GM12891 (cell line): ENCODE results near the gene TMEM255B.
"Not testable (repeated sequence)": the region's sequence is repeated elsewhere in the genome, so short reads cannot be mapped to it uniquely, and the experiment has no call there.

ENCODE experiments used
- DNase-seq: peaks from one replicate; pipeline ENCODE4 v3.0.0; 2011; ENCODE audit warnings: low spot score; ENCODE audit not compliant: insufficient read length
- FAIRE-seq: peaks from 2 replicates; lab custom pipeline; 2011; peaks lifted over from hg19 to GRCh38; lab: Jason Lieb, UNC
- PAX5 ChIP-seq: IDR thresholded peaks from 2 replicates; pipeline ENCODE4 v1.6.1; 2011; ENCODE audit warnings: low read length, moderate library complexity, mild to moderate bottlenecking; ENCODE audit not compliant: insufficient read depth, severe bottlenecking
- POLR2A ChIP-seq: IDR thresholded peaks from 2 replicates; pipeline ENCODE4 v1.6.1; 2011; ENCODE audit warnings: low read depth, low read length, control low read depth
- POLR2AphosphoS5 ChIP-seq: IDR thresholded peaks from 2 replicates; pipeline ENCODE4 v1.6.1; 2011; ENCODE audit warnings: low read depth, low read length, control low read depth
- POU2F2 ChIP-seq: IDR thresholded peaks from 2 replicates; pipeline ENCODE4 v1.6.1; 2011; ENCODE audit warnings: low read depth, mild to moderate bottlenecking, control low read depth, low read length, moderate library complexity
- SPI1 ChIP-seq: IDR thresholded peaks from 2 replicates; pipeline ENCODE4 v1.6.1; 2011; ENCODE audit warnings: low read depth, low read length, control low read depth
- TAF1 ChIP-seq: IDR thresholded peaks from 2 replicates; pipeline ENCODE4 v1.6.1; 2011; ENCODE audit warnings: low read depth, low read length, control low read depth

The TMEM255B gene

DNA sequence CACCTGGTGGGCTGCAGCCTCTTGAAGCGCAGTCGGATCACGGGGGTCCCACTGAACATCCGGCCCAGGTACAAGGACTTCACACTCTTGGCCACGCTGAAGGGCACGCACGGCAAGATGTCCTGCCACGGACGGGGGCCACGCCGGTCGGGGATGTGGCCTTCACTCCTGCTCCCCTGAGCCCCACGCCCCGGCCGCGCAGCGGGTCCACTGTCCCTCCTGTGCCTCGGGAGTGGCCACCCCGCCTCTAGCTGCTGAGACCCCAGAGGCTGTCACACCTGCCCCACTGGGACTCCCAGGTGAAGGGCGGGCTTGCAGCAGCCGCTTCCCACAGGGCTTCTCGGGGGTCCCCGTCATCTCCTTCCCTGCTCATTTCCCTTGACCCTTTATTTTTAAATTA, 73.6 kb downstream of the TMEM255B start:
- TF ChIP-seq POU2F2 (no peak), SPI1 (no peak), PAX5 (no peak), TAF1 (no peak), POLR2A (no peak), POLR2AphosphoS5 (no peak)
- no peak for FAIRE-seq

DNA sequence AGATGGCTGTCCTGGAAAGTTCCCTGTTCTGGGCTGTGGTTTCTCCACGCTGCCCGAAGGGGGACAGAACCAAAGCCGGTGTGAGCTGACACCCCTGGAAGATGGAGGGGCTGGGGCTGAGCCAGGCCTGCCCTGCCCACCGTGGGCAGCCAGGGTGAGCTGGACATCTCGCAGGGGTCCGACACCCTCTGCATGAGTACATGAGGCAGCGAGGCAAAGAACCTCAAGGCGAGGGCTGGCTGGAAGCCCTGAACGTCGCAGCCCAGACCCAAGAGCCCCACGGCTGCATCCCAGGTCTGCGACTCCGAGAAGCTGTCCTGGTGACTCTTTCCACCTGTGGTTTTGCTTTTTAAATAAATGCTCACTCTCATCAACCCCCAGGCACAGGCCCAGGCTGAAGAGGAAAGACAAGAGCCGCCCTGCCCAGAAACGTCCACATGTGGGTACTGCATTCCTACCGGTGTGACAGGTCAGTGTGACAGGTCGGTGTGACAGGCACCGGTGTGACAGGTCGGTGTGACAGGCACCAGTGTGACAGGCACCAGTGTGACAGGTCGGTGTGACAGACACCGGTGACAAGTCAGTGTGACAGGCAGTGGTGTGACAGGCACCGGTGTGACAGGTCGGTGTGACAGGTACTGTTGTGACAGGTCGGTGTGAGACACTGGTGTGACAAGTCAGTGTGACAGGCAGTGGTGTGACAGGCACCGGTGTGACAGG, 74.2 kb downstream of the TMEM255B start:
- DNase-seq (no peak), FAIRE-seq (peak; percentile 90)
- TF ChIP-seq POU2F2 (no peak), POLR2A (no peak), SPI1 (no peak), POLR2AphosphoS5 (no peak), PAX5 (no peak), TAF1 (no peak)

More for the DNA sequence above, 73.6 kb downstream of the TMEM255B start:
- DNase-seq: no peak

DNA sequence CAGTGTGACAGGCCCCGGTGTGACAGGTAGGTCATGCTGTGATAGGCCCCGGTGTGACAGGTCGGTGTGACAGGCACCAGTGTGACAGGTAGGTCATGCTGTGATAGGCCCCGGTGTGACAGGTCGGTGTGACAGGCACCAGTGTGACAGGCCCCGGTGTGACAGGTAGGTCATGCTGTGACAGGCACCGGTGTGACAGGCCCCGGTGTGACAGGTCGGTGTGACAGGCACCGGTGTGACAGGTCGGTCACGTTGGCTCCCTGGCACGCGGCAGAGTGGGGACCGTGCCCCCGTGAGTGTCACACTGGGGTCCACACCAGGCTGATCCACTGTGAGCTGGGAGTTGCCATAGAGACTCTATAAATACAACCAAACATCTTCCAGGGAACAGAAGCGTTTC, 75.0 kb downstream of the TMEM255B start:
- not testable (repeated sequence) for FAIRE-seq, DNase-seq

DNA sequence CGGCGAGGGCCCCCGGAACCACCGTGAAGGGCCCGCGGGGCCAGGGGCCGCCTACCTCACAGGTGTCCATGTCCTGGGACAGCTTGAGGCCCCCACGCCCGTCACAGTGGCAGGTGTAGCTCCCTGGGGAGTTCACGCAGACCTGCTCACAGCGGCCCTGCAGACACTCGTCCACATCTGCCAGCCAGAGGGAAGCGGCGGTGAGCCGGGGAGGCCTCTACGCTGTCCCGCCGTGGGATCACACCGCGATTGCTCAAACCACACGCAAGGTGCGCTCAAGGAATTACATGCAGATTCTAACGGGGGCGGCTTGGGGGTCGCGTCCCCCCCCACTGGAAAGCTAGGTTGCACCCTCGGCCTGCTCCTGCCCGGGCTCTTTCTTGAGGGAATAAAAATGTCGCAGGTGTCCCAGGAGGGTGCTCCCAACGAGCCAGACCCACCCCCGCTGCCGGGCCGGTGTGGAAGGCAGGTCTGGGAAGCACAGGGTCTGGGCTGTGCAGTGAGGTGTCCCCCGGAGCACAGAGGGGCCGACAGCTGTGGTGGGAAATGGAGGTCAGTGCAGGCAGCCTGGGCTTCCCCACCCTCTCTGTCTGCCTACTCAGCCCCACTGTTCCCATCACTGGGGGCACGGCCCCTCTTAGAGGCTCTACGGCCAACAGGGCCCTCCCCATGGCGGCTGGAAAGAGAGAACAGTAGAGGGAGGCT, 75.6 kb downstream of the TMEM255B start:
- no peak for DNase-seq
- FAIRE-seq: no peak
- TF ChIP-seq PAX5: no peak
- no peak for TF ChIP-seq POLR2AphosphoS5
- TF ChIP-seq POLR2A: no peak
- TF ChIP-seq TAF1: no peak
- TF ChIP-seq POU2F2: no peak
- TF ChIP-seq SPI1: no peak

DNA sequence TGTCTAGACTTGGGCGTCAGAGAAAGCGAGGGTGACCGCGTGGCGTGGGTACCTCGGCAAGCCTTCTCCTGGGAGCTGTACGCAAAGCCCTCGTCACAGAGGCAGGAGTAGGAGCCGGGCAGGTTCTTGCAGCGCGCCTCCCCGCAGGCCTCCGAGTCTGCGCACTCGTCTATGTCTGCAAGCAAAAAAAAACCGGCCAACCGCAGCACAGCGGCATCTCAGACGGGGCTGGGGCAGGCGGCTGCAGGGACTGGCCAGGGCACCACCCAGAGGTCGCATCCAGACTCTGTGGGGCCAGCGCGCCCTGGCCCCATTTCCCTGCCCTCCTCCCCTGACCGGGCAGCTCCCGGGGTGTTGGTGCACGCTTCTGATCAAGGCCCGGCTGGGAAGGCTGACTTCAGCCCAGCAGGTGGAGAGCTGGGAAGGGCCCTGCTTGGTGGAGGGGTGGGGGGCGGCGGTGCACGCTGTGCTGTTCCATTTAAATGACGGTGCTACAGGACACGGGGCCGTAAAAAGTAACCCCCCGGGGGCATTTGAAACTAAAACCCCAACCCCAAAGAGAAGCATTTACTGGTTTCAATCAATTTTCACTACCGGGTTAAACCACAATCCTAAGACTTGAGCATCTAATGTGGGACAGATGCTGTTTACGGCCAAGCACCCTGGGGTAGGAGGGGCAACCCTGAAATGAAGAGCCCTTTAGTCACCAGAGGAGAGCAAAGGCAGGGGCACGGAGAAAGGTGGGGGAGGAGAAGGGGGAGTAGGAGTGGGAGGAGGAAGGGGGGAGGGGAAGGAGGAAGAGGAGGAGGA, 76.6 kb downstream of the TMEM255B start:
- DNase-seq (peak; percentile 54), FAIRE-seq (no peak)
- no peak for TF ChIP-seq TAF1
- TF ChIP-seq POU2F2: no peak
- no peak for TF ChIP-seq POLR2A
- no peak for TF ChIP-seq PAX5
- TF ChIP-seq POLR2AphosphoS5: no peak
- TF ChIP-seq SPI1: no peak

DNA sequence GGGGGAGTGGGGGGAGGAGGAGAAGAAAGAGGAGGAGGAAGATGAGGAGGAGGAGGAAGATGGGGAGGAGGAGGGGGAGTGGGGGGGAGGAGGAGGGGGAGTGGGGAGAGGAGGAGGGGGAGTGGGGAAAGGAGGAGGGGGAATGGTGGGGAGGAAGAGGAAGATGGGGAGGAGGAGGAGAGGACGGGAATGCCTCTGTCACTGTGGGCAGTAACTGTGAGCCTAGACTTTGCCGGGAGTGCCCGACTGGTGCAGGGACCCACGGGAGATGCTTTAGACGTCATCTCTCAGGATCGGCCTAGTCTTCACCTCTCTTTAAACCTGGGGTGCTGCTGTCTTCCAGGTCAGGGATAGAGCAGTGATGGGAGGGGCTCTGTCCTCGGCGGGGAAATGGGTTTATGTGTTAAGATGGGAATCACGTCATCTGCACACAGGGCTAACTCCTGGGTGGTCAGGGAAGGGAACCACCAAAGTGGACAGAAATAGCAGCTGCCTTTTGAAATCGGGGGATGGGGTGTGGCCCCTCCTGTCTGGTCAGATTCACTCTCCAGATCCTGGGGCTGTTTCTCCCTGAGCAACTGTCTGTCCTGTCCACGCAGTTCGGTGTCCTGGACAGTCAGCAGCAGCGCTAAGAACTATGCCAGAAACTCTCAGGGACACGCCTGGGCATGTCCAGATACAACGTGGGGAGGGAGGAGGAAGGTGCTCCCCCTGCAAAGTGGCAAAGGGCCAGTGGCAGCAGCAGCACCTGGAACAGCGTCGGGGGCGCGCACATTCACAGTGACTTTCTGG, 77.9 kb downstream of the TMEM255B start:
- TF ChIP-seq SPI1: no peak
- no peak for TF ChIP-seq POLR2A
- TF ChIP-seq POLR2AphosphoS5: no peak
- TF ChIP-seq POU2F2: no peak
- no peak for TF ChIP-seq PAX5
- no peak for TF ChIP-seq TAF1
- FAIRE-seq (peak; percentile 13), DNase-seq (no peak)

DNA sequence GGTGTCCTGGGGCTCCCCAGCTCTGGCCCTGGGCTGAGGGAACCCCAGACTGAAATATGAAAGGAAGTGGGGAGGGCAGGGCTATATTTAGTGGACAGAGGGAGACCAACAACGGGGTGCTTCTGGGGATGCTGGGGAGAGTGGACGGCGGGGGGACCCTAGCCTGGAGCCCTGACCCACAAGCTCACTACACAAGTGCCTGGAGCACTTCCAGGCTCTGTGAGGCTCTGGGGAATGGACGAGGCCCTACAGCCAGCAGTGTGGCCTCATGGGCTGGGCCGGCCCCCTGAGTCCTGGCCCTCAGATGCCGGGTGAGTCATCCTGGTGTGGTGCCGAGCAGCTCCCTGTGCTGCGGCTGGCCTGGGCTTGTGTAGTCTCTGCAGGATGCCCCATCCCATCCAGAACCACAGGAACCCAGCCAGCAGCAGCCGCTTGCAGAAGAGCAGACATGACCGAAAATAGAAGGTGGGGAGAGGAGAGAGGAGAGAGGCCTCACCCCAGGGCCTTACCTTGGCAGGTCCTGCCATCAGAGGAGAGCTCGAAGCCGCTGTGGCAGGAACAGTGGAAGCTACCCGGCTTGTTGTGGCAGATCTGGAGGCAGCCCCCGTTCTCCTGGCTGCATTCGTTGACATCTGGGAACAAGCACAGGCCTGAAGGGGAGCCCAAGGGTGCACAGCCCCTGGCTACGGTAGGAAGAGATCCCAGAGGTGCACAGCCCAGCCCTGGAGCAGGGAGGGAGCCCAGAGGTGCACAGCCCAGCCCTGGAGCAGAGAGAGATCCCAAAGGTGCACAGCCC, 78.7 kb downstream of the TMEM255B start:
- FAIRE-seq (no peak), DNase-seq (no peak)
- TF ChIP-seq POLR2A (no peak), PAX5 (no peak)

DNA sequence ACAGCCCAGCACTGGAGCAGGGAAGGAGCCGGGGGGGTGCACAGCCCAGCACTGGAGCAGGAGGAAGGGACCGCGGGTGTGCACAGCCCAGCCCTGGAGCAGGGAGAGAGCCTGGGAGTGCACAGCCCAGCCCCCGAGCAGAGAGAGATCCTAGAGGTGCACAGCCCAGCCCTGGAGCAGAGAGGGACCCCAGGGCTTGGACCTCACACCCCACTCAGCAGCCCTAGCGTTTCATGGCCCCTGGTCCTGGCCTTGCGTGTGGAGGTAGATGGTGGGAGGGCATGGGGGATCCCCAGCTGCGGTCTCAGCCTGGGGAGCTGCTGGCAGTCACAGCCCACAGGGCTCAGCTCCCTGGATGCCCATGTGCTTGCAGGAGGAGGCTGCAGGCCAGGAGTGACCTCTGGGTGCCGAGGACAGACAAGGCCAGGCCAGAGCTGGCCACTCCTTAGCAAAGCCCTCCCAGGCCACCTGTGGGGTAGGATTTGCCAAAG, 79.7 kb downstream of the TMEM255B start:
- FAIRE-seq: no peak
- no peak for DNase-seq
- no peak for TF ChIP-seq PAX5
- TF ChIP-seq SPI1: no peak
- TF ChIP-seq TAF1: no peak
- no peak for TF ChIP-seq POU2F2
